GM12891 (cell line): Measurements from ENCODE around the gene SRF.

Experiments
- POLR2A ChIP-seq: IDR thresholded peaks from 2 replicates; pipeline ENCODE4 v1.6.1; 2011; ENCODE audit warnings: low read depth, low read length, control low read depth
- POLR2AphosphoS5 ChIP-seq: IDR thresholded peaks from 2 replicates; pipeline ENCODE4 v1.6.1; 2011; ENCODE audit warnings: low read depth, low read length, control low read depth

GRCh38 chr6:43211955-43212354 lies 40.9 kb downstream of the SRF start:
- TF ChIP-seq POLR2AphosphoS5 (no peak), POLR2A (no peak)
